Kidney (tissue), 14 donors: ENCODE measurements around the gene FETUB. TPM values are rescaled to one million over a fixed set of nuclear protein-coding genes. Genes with fewer than 3 reads are reported as not detected.

Experiments
- DNase-seq, 5 donors: peaks; one replicate each; pipeline ENCODE4 v3.0.0-alpha.2; 2013 to 2020
- FAIRE-seq: peaks from 2 replicates; lab custom pipeline; 2012; peaks lifted over from hg19 to GRCh38; lab: Jason Lieb, UNC
- H3K27ac ChIP-seq, 2 donors: one replicate each; pipeline ENCODE4 v1.7.0; 2013; ENCODE audit warnings: low read depth in 2 of 2, low read length in 2 of 2, inconsistent platforms in 1 of 2
- H3K27me3 ChIP-seq: one replicate; pipeline ENCODE4 v1.7.1; 2013; ENCODE audit warnings: low read length, inconsistent platforms; ENCODE audit not compliant: control insufficient read depth, insufficient read depth
- H3K36me3 ChIP-seq, 3 donors: one replicate each; pipeline versions ENCODE4 v1.7.0 to v1.7.1; 2013; ENCODE audit warnings: low read length in 3 of 3, control low read depth in 1 of 3, inconsistent platforms in 1 of 3; ENCODE audit not compliant: insufficient read depth in 3 of 3, control insufficient read depth in 2 of 3
- H3K4me1 ChIP-seq, 3 donors: one replicate each; pipeline versions ENCODE4 v1.7.0 to v1.7.1; 2013; ENCODE audit warnings: low read length in 3 of 3, inconsistent platforms in 1 of 3, low read depth in 1 of 3; ENCODE audit not compliant: control insufficient read depth in 2 of 3, insufficient read depth in 2 of 3
- H3K4me3 ChIP-seq, 3 donors: one replicate each; pipeline versions ENCODE4 v1.7.0 to v1.8.1; 2013; ENCODE audit warnings: low read length in 3 of 3, control low read depth in 1 of 3, inconsistent platforms in 1 of 3
- H3K9ac ChIP-seq, 3 donors: one replicate each; pipeline versions ENCODE4 v1.7.0 to v1.7.1; 2013; ENCODE audit warnings: low read length in 3 of 3, control low read depth in 1 of 3, inconsistent platforms in 1 of 3
- H3K9me3 ChIP-seq, 3 donors: one replicate each; pipeline versions ENCODE4 v1.7.0 to v1.7.1; 2013; ENCODE audit warnings: low read length in 3 of 3, control low read depth in 1 of 3, inconsistent platforms in 1 of 3; ENCODE audit not compliant: control insufficient read depth in 2 of 3, insufficient read depth in 1 of 3
- CTCF ChIP-seq: IDR thresholded peaks from 3 replicates; pipeline ENCODE4 v1.5.1; 2012; ENCODE audit warnings: mild to moderate bottlenecking, moderate library complexity, borderline replicate concordance; ENCODE audit not compliant: insufficient read depth; ENCODE audit errors: extremely low read depth
- intact Hi-C: fragments of 100-400 bp; cut with DNase I; formaldehyde crosslinking; loops from one replicate; pipeline ENCODE4 v1.11.1; 2022
- polyA plus RNA-seq: library from polyadenylated mRNA; stranded (reverse); fragments of 350-450 nt; fragmentation: Illumina TruSeq; extraction: RNeasy Lipid Tissue Mini Kit (QIAGEN cat#74804); gene quantifications from one replicate; pipeline ENCODE4 v1.2.3, GENCODE V29; 2014; ENCODE audit warnings: low read depth, low replicate concordance; ENCODE audit not compliant: insufficient read depth
- total RNA-seq: library from RNA; stranded (reverse); fragmentation: NEBNext Ultra II Directional; extraction: Animal tissue kit (Norgen Biotek cat#: 25700); gene quantifications from one replicate; pipeline ENCODE4 v1.2.1, GENCODE V29; 2021
- donor health status: control.
- donor health status: control.
- donor health status: control.
- donor health status: control.
- donor health status: control.
- donor health status: DM: yes; HTN: yes; CAD: no.
- donor health status: Normal renal cell carcinoma (clear cell type).

Gene FETUB
- total and polyA plus RNA-seq, 2 donors from 2014 or later = not detected

DNA sequence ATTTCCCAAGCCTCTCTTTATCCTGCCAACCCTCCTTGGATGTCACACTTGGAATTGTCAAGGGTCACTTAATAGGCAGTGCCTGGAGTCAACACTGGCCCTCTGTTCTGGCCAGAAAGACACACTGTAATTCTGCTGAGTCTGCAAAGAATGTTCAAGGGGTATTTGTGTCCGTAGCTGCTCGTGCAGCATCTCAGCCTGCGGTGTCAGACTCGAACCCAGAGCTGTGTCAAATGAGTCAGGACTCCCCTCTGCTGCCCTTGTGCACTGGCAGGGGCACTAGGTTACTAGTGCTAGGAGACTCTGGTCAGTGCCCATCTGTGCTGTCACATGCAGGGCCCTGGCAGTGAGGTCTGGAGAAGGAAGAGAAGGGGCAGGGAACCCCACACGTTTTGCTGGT, 28.1 kb upstream of the FETUB start:
- Histone ChIP-seq H3K9ac (no peak overlapping the region), H3K4me1 (no peaks in the 10 kb centered on the region), H3K4me3 (no peak overlapping the region), H3K9me3 (no peaks in the 10 kb centered on the region), H3K36me3 (no peaks in the 10 kb centered on the region), H3K27me3 (no peaks in the 10 kb centered on the region), H3K27ac (no peak overlapping the region)
- DNase-seq = no peak
- no peak for TF ChIP-seq CTCF
- intact Hi-C loops = loop anchor here (10.0 kb wide), 1 partner anchor 637 kb away; no protein-coding TSS in a partner anchor
- no peak for FAIRE-seq

- no peak for TF ChIP-seq CTCF
- Histone ChIP-seq H3K9ac (no peak within 1 kb of the TSS), H3K9me3 (no peaks in the 10 kb centered on the region), H3K4me1 (peaks cover 0 to 5% (median 0%) of the 10 kb centered on the region in 3 donors), H3K36me3 (no peaks in the 10 kb centered on the region), H3K27me3 (no peaks in the 10 kb centered on the region), H3K27ac (no peak within 1 kb of the TSS), H3K4me3 (no peak within 1 kb of the TSS)
- intact Hi-C loops = loop anchor here (10.0 kb wide), 1 partner anchor 638 kb away; no protein-coding TSS in a partner anchor
- no peak for DNase-seq
- no peak for FAIRE-seq
These were observed 27.2 kb upstream of the FETUB start, which contains the start of gene AHSG for GRCh38 chr3:186612721-186613636. AHSG (plus strand) TSS chr3:186613060; CDS start chr3:186613142, 82 bp downstream.

GRCh38 chr3:186613637-186614265, 26.4 kb upstream of the FETUB start:
- H3K9ac ChIP-seq = no peak overlapping the region

More at GRCh38 chr3:186613637-186614265, 26.4 kb upstream of the FETUB start:
- Histone ChIP-seq H3K9me3 (no peaks in the 10 kb centered on the region), H3K27ac (no peak overlapping the region), H3K27me3 (no peaks in the 10 kb centered on the region), H3K4me1 (peaks cover 0 to 5% (median 0%) of the 10 kb centered on the region in 3 donors), H3K4me3 (no peak overlapping the region), H3K36me3 (no peaks in the 10 kb centered on the region)
- DNase-seq = peak in 1 of 5 donors; percentile 2
- no peak for FAIRE-seq
- intact Hi-C loops = loop anchor here (10.0 kb wide), 1 partner anchor 639 kb away; no protein-coding TSS in a partner anchor
- no peak for TF ChIP-seq CTCF
